22Rv1 (cell line): Measurements from ENCODE around the gene PPDPF.
"Not testable (repeated sequence)": the region's sequence is repeated elsewhere in the genome, so short reads cannot be mapped to it uniquely, and the experiment has no call there.

Experiments
- CTCF ChIP-seq: fragments of 450-650 bp; IDR thresholded peaks from 2 replicates; pipeline ENCODE4 v1.5.1; 2017; ENCODE audit warnings: mild to moderate bottlenecking
- ZFX ChIP-seq: fragments of 450-650 bp; IDR thresholded peaks from 2 replicates; pipeline ENCODE4 v1.6.1; 2017; ENCODE audit warnings: antibody characterized with exemption, borderline replicate concordance

DNA sequence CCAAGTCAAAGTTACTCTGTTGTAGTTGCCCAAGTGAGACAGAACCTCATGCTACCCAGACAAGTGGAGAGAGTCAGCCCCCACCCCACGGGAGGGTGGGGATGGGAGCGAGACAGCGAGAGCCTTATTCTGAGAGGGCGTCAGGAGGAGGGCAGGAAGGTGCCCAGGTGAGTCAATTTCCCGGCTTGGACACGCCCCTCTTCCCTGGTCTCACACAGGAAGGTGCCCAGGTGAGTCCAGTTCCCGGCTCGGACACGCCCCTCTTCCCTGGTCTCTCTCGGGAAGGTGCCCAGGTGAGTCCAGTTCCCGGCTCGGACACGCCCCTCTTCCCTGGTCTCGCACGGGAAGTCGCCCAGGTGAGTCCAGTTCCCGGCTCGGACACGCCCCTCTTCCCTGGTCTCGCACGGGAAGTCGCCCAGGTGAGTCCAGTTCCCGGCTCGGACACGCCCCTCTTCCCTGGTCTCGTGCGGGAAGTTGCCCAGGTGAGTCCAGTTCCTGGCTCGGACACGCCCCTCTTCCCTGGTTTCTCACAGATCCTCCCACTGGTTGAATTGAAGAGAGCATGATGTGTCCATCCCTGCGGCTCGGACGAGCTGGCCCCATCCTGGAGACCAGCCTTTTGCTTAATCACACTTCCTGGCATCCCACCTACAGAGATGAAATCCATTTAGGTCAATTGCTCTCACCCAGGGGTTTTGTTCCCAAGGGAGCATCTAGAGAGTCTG is 40.7 kb upstream of the PPDPF start:
- TF ChIP-seq CTCF, ZFX: not testable (repeated sequence)
